KMS-11 (cell line): ENCODE data around the gene GEN1.

Experiments
- H2AFZ ChIP-seq: fragments of 200-600 bp; sonication (generic); 2 replicates; pipeline ENCODE4 v1.6.1; 2016; ENCODE audit warnings: antibody characterized with exemption, mixed run types, low read depth
- H3K27ac ChIP-seq: fragments of 200-600 bp; sonication (generic); 2 replicates; pipeline ENCODE4 v1.6.1; 2016; ENCODE audit warnings: mild to moderate bottlenecking, mixed run types
- H3K27me3 ChIP-seq: fragments of 200-600 bp; sonication (generic); 2 replicates; pipeline ENCODE4 v1.6.1; 2017; ENCODE audit warnings: mild to moderate bottlenecking, low read depth, mixed run types, moderate library complexity; ENCODE audit not compliant: insufficient read depth
- H3K36me3 ChIP-seq: fragments of 200-600 bp; sonication (generic); 2 replicates; pipeline ENCODE4 v1.6.1; 2017; ENCODE audit warnings: mild to moderate bottlenecking, mixed run types; ENCODE audit not compliant: insufficient read depth
- H3K4me1 ChIP-seq: fragments of 200-600 bp; sonication (generic); 2 replicates; pipeline ENCODE4 v1.6.1; 2016; ENCODE audit warnings: mild to moderate bottlenecking, low read depth, mixed run types; ENCODE audit not compliant: poor library complexity, severe bottlenecking
- H3K4me2 ChIP-seq: fragments of 200-600 bp; sonication (generic); 2 replicates; pipeline ENCODE4 v1.7.0; 2016; ENCODE audit warnings: mild to moderate bottlenecking, mixed run types
- H3K4me3 ChIP-seq: fragments of 200-600 bp; sonication (generic); IDR thresholded peaks from 2 replicates; pipeline ENCODE4 v1.6.1; 2017; ENCODE audit warnings: low read depth, low read length, mixed read lengths; ENCODE audit not compliant: insufficient read depth
- H3K79me2 ChIP-seq: fragments of 200-600 bp; sonication (generic); 2 replicates; pipeline ENCODE4 v1.6.1; 2016; ENCODE audit warnings: low read depth, mixed run types; ENCODE audit not compliant: insufficient read depth
- H3K9ac ChIP-seq: fragments of 200-600 bp; sonication (generic); 2 replicates; pipeline ENCODE4 v1.6.1; 2016; ENCODE audit warnings: mild to moderate bottlenecking, mixed run types
- H4K20me1 ChIP-seq: fragments of 200-600 bp; sonication (generic); 2 replicates; pipeline ENCODE4 v1.6.1; 2016; ENCODE audit warnings: mild to moderate bottlenecking, mixed run types; ENCODE audit not compliant: insufficient read depth
- CTCF ChIP-seq: fragments of 200-600 bp; sonication (generic); conservative IDR thresholded peaks from 2 replicates; pipeline ENCODE4 v1.6.1; 2017; ENCODE audit warnings: low read depth, mild to moderate bottlenecking, antibody characterized with exemption, low read length, moderate library complexity, mixed read lengths

The GEN1 gene

GRCh38 chr2:17710547-17711248 is 43.2 kb upstream of the GEN1 start:
- H3K27me3 ChIP-seq, result no peaks in the 10 kb centered on the region
- H3K4me1 ChIP-seq, result no peaks in the 10 kb centered on the region
- H3K27ac ChIP-seq, result no peak overlapping the region
- H4K20me1 ChIP-seq, result no peaks in the 10 kb centered on the region; the same call in 1 of the 2 replicates
- TF ChIP-seq CTCF, result no peak
- peaks cover 3% of the 10 kb centered on the region; the same call in 1 of the 2 replicates for H3K36me3 ChIP-seq
- no peak overlapping the region for H3K9ac ChIP-seq
- no peak overlapping the region for H3K4me3 ChIP-seq
- no peak overlapping the region for H2AFZ ChIP-seq
- no peak overlapping the region for H3K4me2 ChIP-seq
- no peaks in the 10 kb centered on the region for H3K79me2 ChIP-seq

- no peak overlapping the region for H3K4me3 ChIP-seq
- no peaks in the 10 kb centered on the region for H3K27me3 ChIP-seq
- no peaks in the 10 kb centered on the region for H3K4me1 ChIP-seq
- H3K9ac ChIP-seq, result no peak overlapping the region
- TF ChIP-seq CTCF, result no peak
- H3K4me2 ChIP-seq, result no peak overlapping the region
- H3K79me2 ChIP-seq, result no peaks in the 10 kb centered on the region
- no peak overlapping the region for H2AFZ ChIP-seq
- no peaks in the 10 kb centered on the region; the same call in 1 of the 2 replicates for H4K20me1 ChIP-seq
- no peak overlapping the region for H3K27ac ChIP-seq
- peaks cover 3% of the 10 kb centered on the region; the same call in 1 of the 2 replicates for H3K36me3 ChIP-seq
Measured at GRCh38 chr2:17713291-17713690, 40.6 kb upstream of the GEN1 start.

- TF ChIP-seq CTCF, result no peak
- Histone ChIP-seq H3K4me1 (no peaks in the 10 kb centered on the region), H3K27me3 (no peaks in the 10 kb centered on the region), H2AFZ (no peak overlapping the region), H3K9ac (no peak overlapping the region), H4K20me1 (no peaks in the 10 kb centered on the region; the same call in 1 of the 2 replicates), H3K4me3 (no peak overlapping the region), H3K36me3 (peaks cover 7% of the 10 kb centered on the region; the same call in 1 of the 2 replicates), H3K79me2 (no peaks in the 10 kb centered on the region), H3K27ac (no peak overlapping the region), H3K4me2 (no peak overlapping the region)
Measured at GRCh38 chr2:17717666-17718065, 36.3 kb upstream of the GEN1 start.

- Histone ChIP-seq H3K9ac (no peak overlapping the region), H3K27ac (no peak overlapping the region), H3K4me2 (no peak overlapping the region), H4K20me1 (no peaks in the 10 kb centered on the region; the same call in 1 of the 2 replicates), H2AFZ (no peak overlapping the region), H3K36me3 (0 out of 2 replicates have a peak, but pooled peaks cover 4% of the 10 kb centered on the region), H3K79me2 (no peaks in the 10 kb centered on the region), H3K4me1 (no peaks in the 10 kb centered on the region), H3K27me3 (no peaks in the 10 kb centered on the region), H3K4me3 (no peak overlapping the region)
- TF ChIP-seq CTCF, result no peak
Measured at GRCh38 chr2:17718689-17719088, 35.2 kb upstream of the GEN1 start.
